ENCODE measurements around the gene CRTAP. TPM values are rescaled to one million over a fixed set of nuclear protein-coding genes. Genes with fewer than 3 reads are reported as not detected.

CRTAP gene
- total RNA-seq, 1 experiment from 2014 or later = 134 TPM

- Histone ChIP-seq H3K4me1 (replicated peaks; ENCODE audit: insufficient read depth) (no peaks in the 10 kb centered on the region), H3K27ac (no peak overlapping the region), H3K79me2 (ENCODE audit: low read depth) (no peaks in the 10 kb centered on the region), H3F3A (ENCODE audit: insufficient read depth, low read depth) (no peaks in the 10 kb centered on the region), H2AFZ (no peak overlapping the region), H3K4me3 (no peak overlapping the region), H4K20me1 (ENCODE audit: insufficient read depth) (no peaks in the 10 kb centered on the region), H3K4me2 (no peak overlapping the region), H3K9me2 (ENCODE audit: insufficient read depth) (no peaks in the 10 kb centered on the region), H3K9me3 (ENCODE audit: insufficient read depth, low read depth) (no peaks in the 10 kb centered on the region), H3K27me3 (ENCODE audit: insufficient read depth, low read depth) (no peaks in the 10 kb centered on the region), H3K36me3 (ENCODE audit: low read depth) (no peaks in the 10 kb centered on the region)
- POLR2A ChIA-PET (ENCODE audit: unreplicated experiment) = interaction anchor here (0.7 kb wide), 1 partner anchor 492 kb away, joined by 3 read pairs; no protein-coding TSS in a partner anchor
- CTCF ChIA-PET = no interaction called here
- intact Hi-C loops (cut with micrococcal nuclease; ENCODE audit: unreplicated experiment) = loop anchor here (5.0 kb wide), 1 partner anchor 649 kb away; no protein-coding TSS in a partner anchor
- no peak for DNase-seq
- BruUV-seq (replicated peaks) = no TSS peak
- no peak for TF ChIP-seq EZH2 (IDR thresholded peaks at IDR 0.05; ENCODE audit: low read depth)
- no peak for TF ChIP-seq CTCF (conservative IDR thresholded peaks at IDR 0.05)
Observed at GRCh38 chr3:33128706-33129105, 14.9 kb downstream of the CRTAP start.

DNA sequence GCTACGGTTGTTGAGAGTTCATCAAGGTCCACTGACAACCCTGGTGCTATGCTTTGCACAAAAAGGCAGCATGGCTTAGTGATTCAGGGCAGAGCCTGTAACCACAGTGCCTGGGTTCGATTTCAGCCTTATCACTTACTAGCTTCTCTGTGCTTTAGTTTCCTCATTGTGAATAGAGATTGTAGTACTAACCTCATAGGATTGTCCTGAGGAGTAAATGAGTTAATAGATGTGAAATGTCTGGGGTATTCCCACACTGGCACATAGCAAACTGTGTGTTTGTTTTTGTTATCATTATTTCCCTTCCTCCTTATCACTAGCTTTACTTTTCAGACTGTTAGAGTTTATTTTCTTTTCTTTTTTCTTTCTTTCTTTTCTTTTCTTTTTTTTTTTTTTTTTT, 16.3 kb downstream of the CRTAP start:
- no peak for DNase-seq
- H4K20me1 ChIP-seq (ENCODE audit: insufficient read depth) = no peaks in the 10 kb centered on the region
- H3K79me2 ChIP-seq (ENCODE audit: low read depth) = no peaks in the 10 kb centered on the region
- H3K4me2 ChIP-seq = no peak overlapping the region
- no peaks in the 10 kb centered on the region for H3K27me3 ChIP-seq (ENCODE audit: insufficient read depth, low read depth)
- H3F3A ChIP-seq (ENCODE audit: insufficient read depth, low read depth) = no peaks in the 10 kb centered on the region
- intact Hi-C loops (cut with micrococcal nuclease; ENCODE audit: unreplicated experiment) = loop anchor here (2.0 to 5.0 kb wide), 3 partner anchors 189 to 657 kb away; partner anchors contain the start of gene CLASP2
- ChIA-PET CTCF (interaction anchor here (0.6 kb wide), 1 partner anchor 64 kb away, joined by 4 read pairs; no protein-coding TSS in a partner anchor), POLR2A (ENCODE audit: unreplicated experiment) (no interaction called here)
- no peak overlapping the region for H2AFZ ChIP-seq
- H3K4me1 ChIP-seq (replicated peaks; ENCODE audit: insufficient read depth) = no peaks in the 10 kb centered on the region
- no peaks in the 10 kb centered on the region for H3K9me3 ChIP-seq (ENCODE audit: insufficient read depth, low read depth)
- no peak overlapping the region for H3K4me3 ChIP-seq
- no TSS peak for BruUV-seq (replicated peaks)
- TF ChIP-seq CTCF (conservative IDR thresholded peaks at IDR 0.05) (no peak), EZH2 (IDR thresholded peaks at IDR 0.05; ENCODE audit: low read depth) (no peak)
- no peaks in the 10 kb centered on the region for H3K36me3 ChIP-seq (ENCODE audit: low read depth)
- H3K9me2 ChIP-seq (ENCODE audit: insufficient read depth) = no peaks in the 10 kb centered on the region
- no peak overlapping the region for H3K27ac ChIP-seq

DNA sequence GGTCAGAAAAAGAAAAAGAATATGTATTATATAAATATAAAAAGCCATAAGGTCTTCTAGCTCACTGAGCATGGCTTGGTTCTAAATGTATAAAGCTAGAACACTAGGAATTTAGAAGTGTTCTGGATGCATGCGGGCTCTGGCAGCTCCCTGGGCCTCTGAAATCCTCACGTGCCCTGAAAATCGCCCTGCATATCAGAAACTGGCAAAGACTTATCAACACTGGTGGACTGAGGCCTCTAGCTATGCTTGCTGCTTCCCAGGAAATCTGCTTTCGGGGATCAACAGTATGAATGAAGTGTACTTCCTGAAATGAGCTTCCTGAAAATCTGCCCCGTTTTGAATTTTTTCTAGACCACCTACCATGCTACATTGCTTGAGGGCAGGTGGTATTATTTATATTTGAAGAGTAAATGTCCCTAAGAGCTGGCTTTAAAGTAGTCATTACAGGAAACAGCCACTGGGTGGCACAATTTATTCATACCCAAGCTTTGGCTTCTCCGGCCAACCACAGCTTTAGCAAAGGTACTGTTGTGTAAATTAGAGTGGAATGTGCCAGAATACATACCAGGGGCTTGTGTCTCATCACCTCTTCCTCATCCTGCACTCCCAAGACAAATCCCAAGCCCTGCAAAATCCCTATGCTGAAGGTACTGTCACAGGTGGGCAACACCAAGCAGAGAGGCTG, 17.7 kb downstream of the CRTAP start:
- ChIA-PET CTCF (interaction anchor here (0.6 to 1.9 kb wide), 7 partner anchors 168 to 656 kb away, joined by 3 to 50 read pairs (median 7); no protein-coding TSS in a partner anchor), POLR2A (ENCODE audit: unreplicated experiment) (interaction anchor here (0.5 to 0.7 kb wide), 2 partner anchors 265 to 561 kb away, joined by 4 to 5 read pairs; partner anchors contain the start of gene DYNC1LI1)
- TF ChIP-seq CTCF (conservative IDR thresholded peaks at IDR 0.05) = peak; percentile 77
- no peak for TF ChIP-seq EZH2 (IDR thresholded peaks at IDR 0.05; ENCODE audit: low read depth)
- no peak overlapping the region for H3K4me3 ChIP-seq
- H3K79me2 ChIP-seq (ENCODE audit: low read depth) = no peaks in the 10 kb centered on the region
- peak; percentile 43 to 48 for DNase-seq
- no peaks in the 10 kb centered on the region for H3F3A ChIP-seq (ENCODE audit: insufficient read depth, low read depth)
- H3K9me3 ChIP-seq (ENCODE audit: insufficient read depth, low read depth) = no peaks in the 10 kb centered on the region
- no peak overlapping the region for H3K4me2 ChIP-seq
- no peak overlapping the region for H3K27ac ChIP-seq
- no peaks in the 10 kb centered on the region; the same call in 1 of the 2 replicates for H3K36me3 ChIP-seq (ENCODE audit: low read depth)
- H2AFZ ChIP-seq = no peak overlapping the region
- no TSS peak for BruUV-seq (replicated peaks)
- intact Hi-C loops (cut with micrococcal nuclease; ENCODE audit: unreplicated experiment) = loop anchor here (1.0 to 5.0 kb wide), 4 partner anchors 187 to 655 kb away; partner anchors contain the start of gene CLASP2
- H3K27me3 ChIP-seq (ENCODE audit: insufficient read depth, low read depth) = no peaks in the 10 kb centered on the region
- H3K4me1 ChIP-seq (replicated peaks; ENCODE audit: insufficient read depth) = no peaks in the 10 kb centered on the region
- H4K20me1 ChIP-seq (ENCODE audit: insufficient read depth) = no peaks in the 10 kb centered on the region
- H3K9me2 ChIP-seq (ENCODE audit: insufficient read depth) = no peaks in the 10 kb centered on the region
